HCT116 (cell line): Measurements from ENCODE around the gene RARB.

ENCODE experiments used
- POLR2A ChIP-seq: IDR thresholded peaks from 2 replicates; pipeline ENCODE4 v1.7.0; 2011; ENCODE audit warnings: borderline replicate concordance; ENCODE audit not compliant: insufficient read depth, insufficient read length; ENCODE audit errors: extremely low read depth
- TF ChIP-seq, protein P1 (sequence below), 3 experiments: fragments of 200-600 bp in 1 of 3; sonication (generic) in 1 of 3; IDR thresholded peaks in 2 of 3; conservative IDR thresholded peaks in 1 of 3; 2 replicates each; pipeline ENCODE4 v1.5.1; 2012 to 2017; ENCODE audit warnings: low read depth in 2 of 3, low read length in 2 of 3, antibody characterized with exemption in 1 of 3, borderline replicate concordance in 1 of 3, control low read depth in 1 of 3, mild to moderate bottlenecking in 1 of 3, mixed read lengths in 1 of 3, mixed run types in 1 of 3, moderate library complexity in 1 of 3; ENCODE audit not compliant: insufficient read depth in 1 of 3
- TF ChIP-seq, protein P2 (sequence below): IDR thresholded peaks from 2 replicates; pipeline ENCODE4 v1.6.1; 2012; ENCODE audit warnings: low read depth

DNA sequence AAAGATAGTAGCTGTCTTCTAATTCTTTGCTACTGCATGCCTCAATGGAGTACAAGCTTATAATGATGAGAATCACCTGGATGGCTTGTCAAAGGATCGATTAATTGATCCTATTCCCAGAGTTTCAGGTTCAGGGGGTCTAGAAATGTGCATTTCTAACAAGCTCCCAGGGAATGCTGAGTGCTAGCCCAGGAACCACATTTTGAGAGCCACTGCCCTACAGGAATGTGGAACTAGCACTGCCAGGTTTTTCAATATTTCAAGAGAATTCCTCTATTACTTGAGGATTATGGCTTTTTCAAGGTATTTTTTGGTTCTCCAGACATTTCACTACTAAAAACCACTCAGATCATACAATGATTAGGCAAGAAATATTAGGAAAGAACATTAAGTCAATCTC is 52.7 kb downstream of the RARB start:
- TF ChIP-seq, protein P1, sequence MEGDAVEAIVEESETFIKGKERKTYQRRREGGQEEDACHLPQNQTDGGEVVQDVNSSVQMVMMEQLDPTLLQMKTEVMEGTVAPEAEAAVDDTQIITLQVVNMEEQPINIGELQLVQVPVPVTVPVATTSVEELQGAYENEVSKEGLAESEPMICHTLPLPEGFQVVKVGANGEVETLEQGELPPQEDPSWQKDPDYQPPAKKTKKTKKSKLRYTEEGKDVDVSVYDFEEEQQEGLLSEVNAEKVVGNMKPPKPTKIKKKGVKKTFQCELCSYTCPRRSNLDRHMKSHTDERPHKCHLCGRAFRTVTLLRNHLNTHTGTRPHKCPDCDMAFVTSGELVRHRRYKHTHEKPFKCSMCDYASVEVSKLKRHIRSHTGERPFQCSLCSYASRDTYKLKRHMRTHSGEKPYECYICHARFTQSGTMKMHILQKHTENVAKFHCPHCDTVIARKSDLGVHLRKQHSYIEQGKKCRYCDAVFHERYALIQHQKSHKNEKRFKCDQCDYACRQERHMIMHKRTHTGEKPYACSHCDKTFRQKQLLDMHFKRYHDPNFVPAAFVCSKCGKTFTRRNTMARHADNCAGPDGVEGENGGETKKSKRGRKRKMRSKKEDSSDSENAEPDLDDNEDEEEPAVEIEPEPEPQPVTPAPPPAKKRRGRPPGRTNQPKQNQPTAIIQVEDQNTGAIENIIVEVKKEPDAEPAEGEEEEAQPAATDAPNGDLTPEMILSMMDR (IDR thresholded peaks at IDR 0.05 in 2 of 3, conservative IDR thresholded peaks at IDR 0.05 in 1 of 3; ENCODE audit: borderline replicate concordance in 1 of 3, insufficient read depth in 1 of 3, low read depth in 2 of 3, low read length in 2 of 3): no peak
- no peak for TF ChIP-seq POLR2A
- TF ChIP-seq, protein P2, sequence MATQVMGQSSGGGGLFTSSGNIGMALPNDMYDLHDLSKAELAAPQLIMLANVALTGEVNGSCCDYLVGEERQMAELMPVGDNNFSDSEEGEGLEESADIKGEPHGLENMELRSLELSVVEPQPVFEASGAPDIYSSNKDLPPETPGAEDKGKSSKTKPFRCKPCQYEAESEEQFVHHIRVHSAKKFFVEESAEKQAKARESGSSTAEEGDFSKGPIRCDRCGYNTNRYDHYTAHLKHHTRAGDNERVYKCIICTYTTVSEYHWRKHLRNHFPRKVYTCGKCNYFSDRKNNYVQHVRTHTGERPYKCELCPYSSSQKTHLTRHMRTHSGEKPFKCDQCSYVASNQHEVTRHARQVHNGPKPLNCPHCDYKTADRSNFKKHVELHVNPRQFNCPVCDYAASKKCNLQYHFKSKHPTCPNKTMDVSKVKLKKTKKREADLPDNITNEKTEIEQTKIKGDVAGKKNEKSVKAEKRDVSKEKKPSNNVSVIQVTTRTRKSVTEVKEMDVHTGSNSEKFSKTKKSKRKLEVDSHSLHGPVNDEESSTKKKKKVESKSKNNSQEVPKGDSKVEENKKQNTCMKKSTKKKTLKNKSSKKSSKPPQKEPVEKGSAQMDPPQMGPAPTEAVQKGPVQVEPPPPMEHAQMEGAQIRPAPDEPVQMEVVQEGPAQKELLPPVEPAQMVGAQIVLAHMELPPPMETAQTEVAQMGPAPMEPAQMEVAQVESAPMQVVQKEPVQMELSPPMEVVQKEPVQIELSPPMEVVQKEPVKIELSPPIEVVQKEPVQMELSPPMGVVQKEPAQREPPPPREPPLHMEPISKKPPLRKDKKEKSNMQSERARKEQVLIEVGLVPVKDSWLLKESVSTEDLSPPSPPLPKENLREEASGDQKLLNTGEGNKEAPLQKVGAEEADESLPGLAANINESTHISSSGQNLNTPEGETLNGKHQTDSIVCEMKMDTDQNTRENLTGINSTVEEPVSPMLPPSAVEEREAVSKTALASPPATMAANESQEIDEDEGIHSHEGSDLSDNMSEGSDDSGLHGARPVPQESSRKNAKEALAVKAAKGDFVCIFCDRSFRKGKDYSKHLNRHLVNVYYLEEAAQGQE: no peak
